B cell (primary cell): ENCODE measurements around the gene ANKRD44. TPM values are rescaled to one million over a fixed set of nuclear protein-coding genes. Genes with fewer than 3 reads are reported as not detected.
"Not testable (repeated sequence)": the region's sequence is repeated elsewhere in the genome, so short reads cannot be mapped to it uniquely, and the experiment has no call there.

Source experiments
- ATAC-seq: fragments of 200-7000 bp; cut with Tn5 transposase; one replicate; pipeline ENCODE4 v1.10.0; 2021; ENCODE audit warnings: low read depth, mild to moderate bottlenecking, moderate number of reproducible peaks, moderate library complexity
- CTCF ChIA-PET: fragments of 350-600 bp; sonication (Branson Sonifier 250); formaldehyde crosslinking; loops from one replicate; lab custom pipeline; 2021; ENCODE audit warnings: antibody characterized with exemption, inconsistent platforms; lab: Charles Lee
- POLR2A ChIA-PET: fragments of 350-600 bp; sonication (Branson Sonifier 250); formaldehyde crosslinking; loops from one replicate; lab custom pipeline; 2021; ENCODE audit warnings: antibody characterized with exemption; lab: Charles Lee
- DNase-seq: peaks from one replicate; pipeline ENCODE4 v3.0.0; 2013
- H2AFZ ChIP-seq: 2 replicates; pipeline ENCODE4 v1.6.1; 2012; ENCODE audit warnings: mild to moderate bottlenecking, low read depth, low read length; ENCODE audit not compliant: insufficient read depth, poor library complexity, severe bottlenecking
- H3K27ac ChIP-seq, 2 donors: 1 replicate in 1 of 2; 2 replicates in 1 of 2; pipeline ENCODE4 v1.5.1; 2012 to 2013; ENCODE audit warnings: low read length in 2 of 2, mild to moderate bottlenecking in 2 of 2, moderate library complexity in 1 of 2
- H3K27me3 ChIP-seq, 4 experiments: fragments of 200-600 bp in 1 of 4; sonication (generic) in 1 of 4; replicated peaks in 1 of 4; 1 replicate in 2 of 4; 2 replicates in 2 of 4; pipeline versions ENCODE4 v1.6.1 to v1.7.0; 2013 to 2016; ENCODE audit warnings: low read length in 3 of 4, mild to moderate bottlenecking in 2 of 4, mixed read lengths in 1 of 4, moderate library complexity in 1 of 4; ENCODE audit not compliant: insufficient read depth in 4 of 4, control insufficient read depth in 3 of 4; ENCODE audit errors: control extremely low read depth in 1 of 4
- H3K36me3 ChIP-seq, 2 experiments: replicated peaks in 1 of 2; 1 replicate in 1 of 2; 2 replicates in 1 of 2; pipeline versions ENCODE4 v1.6.1 to v1.7.1; 2013; ENCODE audit warnings: low read length in 1 of 2; ENCODE audit not compliant: insufficient read depth in 2 of 2, control insufficient read depth in 1 of 2; ENCODE audit errors: control extremely low read depth in 1 of 2, extremely low read depth in 1 of 2
- H3K4me1 ChIP-seq, 2 donors: fragments of 200-600 bp in 1 of 2; sonication (generic) in 1 of 2; 1 replicate in 1 of 2; 2 replicates in 1 of 2; pipeline versions ENCODE4 v1.5.1 to v1.6.1; 2013 to 2017; ENCODE audit warnings: low read length in 2 of 2; ENCODE audit not compliant: control insufficient read depth in 2 of 2, insufficient read depth in 2 of 2
- H3K4me2 ChIP-seq: replicated peaks from 2 replicates; pipeline ENCODE3; 2012; ENCODE audit warnings: mild to moderate bottlenecking, low read depth, low read length; ENCODE audit not compliant: poor library complexity, severe bottlenecking
- H3K4me3 ChIP-seq, 5 experiments: fragments of 200-600 bp in 1 of 5; sonication (generic) in 1 of 5; 1 replicate in 3 of 5; 2 replicates in 2 of 5; pipeline versions ENCODE4 v1.5.1 to v1.7.0; 2011 to 2016; ENCODE audit warnings: low read length in 4 of 5, mild to moderate bottlenecking in 4 of 5, low read depth in 2 of 5, control low read depth in 1 of 5, moderate library complexity in 1 of 5; ENCODE audit not compliant: insufficient read depth in 1 of 5; ENCODE audit errors: control extremely low read depth in 1 of 5, extremely low read depth in 1 of 5
- H3K79me2 ChIP-seq: fragments of 200-600 bp; sonication (generic); one replicate; pipeline ENCODE4 v1.6.0; 2016; ENCODE audit warnings: low read length; ENCODE audit not compliant: control insufficient read depth, insufficient read depth
- H3K9ac ChIP-seq: fragments of 200-600 bp; sonication (generic); 2 replicates; pipeline ENCODE4 v1.6.1; 2017; ENCODE audit warnings: mild to moderate bottlenecking, low read length, moderate library complexity
- H3K9me3 ChIP-seq, 3 donors: one replicate each; pipeline versions ENCODE4 v1.6.1 to v1.7.1; 2013; ENCODE audit warnings: low read length in 2 of 3; ENCODE audit not compliant: control insufficient read depth in 2 of 3, insufficient read depth in 1 of 3; ENCODE audit errors: control extremely low read depth in 1 of 3
- H4K20me1 ChIP-seq: 2 replicates; pipeline ENCODE4 v1.6.0; 2012; ENCODE audit warnings: mild to moderate bottlenecking, low read length; ENCODE audit not compliant: insufficient read depth, control insufficient read depth, poor library complexity, severe bottlenecking
- H3K27ac Mint-ChIP-seq: one replicate; pipeline ENCODE4 v1.8.0; 2021; ENCODE audit warnings: mixed read lengths
- H3K27me3 Mint-ChIP-seq: one replicate; pipeline ENCODE4 v1.8.0; 2021; ENCODE audit warnings: mixed read lengths
- H3K4me1 Mint-ChIP-seq: one replicate; pipeline ENCODE4 v1.8.0; 2021; ENCODE audit warnings: mixed read lengths
- H3K4me3 Mint-ChIP-seq: one replicate; pipeline ENCODE4 v1.8.0; 2021; ENCODE audit warnings: mixed read lengths
- H3K9me3 Mint-ChIP-seq: one replicate; pipeline ENCODE4 v1.8.0; 2022; ENCODE audit warnings: mixed read lengths; ENCODE audit not compliant: insufficient read depth
- CTCF ChIP-seq: fragments of 200-600 bp; IDR thresholded peaks from one replicate; pipeline ENCODE4 v1.8.0; 2022; ENCODE audit warnings: antibody characterized with exemption, mild to moderate bottlenecking
- EZH2 ChIP-seq: IDR thresholded peaks from 2 replicates; pipeline ENCODE4 v1.6.1; 2012; ENCODE audit warnings: borderline replicate concordance, low read depth, mild to moderate bottlenecking, moderate library complexity, low read length; ENCODE audit not compliant: insufficient read depth, poor library complexity, severe bottlenecking
- WGBS: methylation state at CpG from one replicate; pipeline ENCODE4 v1.1.5; 2013; ENCODE audit warnings: missing lambda C conversion rate; ENCODE audit not compliant: insufficient coverage; 5-methylcytosine and 5-hydroxymethylcytosine counted together
- intact Hi-C: fragments of 100-400 bp; cut with micrococcal nuclease; formaldehyde crosslinking; loops from one replicate; pipeline ENCODE4 v1.10.0; 2022
- polyA plus RNA-seq: library from polyadenylated mRNA; depleted of rRNA; stranded (reverse); fragments of >200 nt; gene quantifications from 2 replicates; pipeline ENCODE4 v1.2.3, GENCODE V29; 2012
- total RNA-seq, 2 donors: library from RNA; stranded (reverse); fragments of 120-200 nt in 1 of 2; gene quantifications; 1 replicate in 1 of 2; 2 replicates in 1 of 2; pipeline versions ENCODE4 v1.2.3 to v1.2.4, GENCODE V29; 2013 to 2022

The ANKRD44 gene
- total and polyA plus RNA-seq, 2 donors (not counting 1 experiment from before 2014, with no cell fraction given): 92.6 to 457 TPM

- no peak overlapping the region for H3K4me3 Mint-ChIP-seq
- Histone ChIP-seq H3K9me3 (no peaks in the 10 kb centered on the region), H3K9ac (no peak overlapping the region), H3K4me1 (no peaks in the 10 kb centered on the region), H2AFZ (no peak overlapping the region), H3K4me2 (no peak overlapping the region), H3K36me3 (peaks cover 1 to 34% of the 10 kb centered on the region in 2 experiments), H3K27ac (no peak overlapping the region), H3K79me2 (peaks cover 6% of the 10 kb centered on the region), H3K27me3 (no peaks in the 10 kb centered on the region), H4K20me1 (no peaks in the 10 kb centered on the region), H3K4me3 (no peak overlapping the region)
- CTCF ChIA-PET: no interaction called here
- no peak overlapping the region for H3K27ac Mint-ChIP-seq
- WGBS: no CpG with 5 or more reads among the region's 2 CpGs
- no peaks in the 10 kb centered on the region for H3K27me3 Mint-ChIP-seq
- ATAC-seq (no peak), DNase-seq (no peak)
- POLR2A ChIA-PET: no interaction called here
- H3K4me1 Mint-ChIP-seq: peaks cover 14% of the 10 kb centered on the region
- intact Hi-C loops: loop anchor here (2.0 kb wide), 1 partner anchor 13 kb away; no protein-coding TSS in a partner anchor
- no peaks in the 10 kb centered on the region for H3K9me3 Mint-ChIP-seq
- TF ChIP-seq EZH2: no peak
- TF ChIP-seq CTCF: no peak
Measured at GRCh38 chr2:197069958-197070357, 240.6 kb downstream of the ANKRD44 start.

- H3K27me3 Mint-ChIP-seq, ATAC-seq, intact Hi-C loops, H3K4me1 Mint-ChIP-seq, H3K4me1 ChIP-seq, H2AFZ ChIP-seq, H3K27ac Mint-ChIP-seq, POLR2A ChIA-PET, H3K4me3 Mint-ChIP-seq, H3K27me3 ChIP-seq, H3K9me3 ChIP-seq, H3K79me2 ChIP-seq, CTCF ChIA-PET, DNase-seq, H3K4me2 ChIP-seq, H3K9ac ChIP-seq, H3K9me3 Mint-ChIP-seq, H3K27ac ChIP-seq, H3K4me3 ChIP-seq: not testable (repeated sequence)
- 77% methylated on average over 3 of the region's 3 CpGs for WGBS
- Histone ChIP-seq H3K36me3 (peaks cover 6 to 35% of the 10 kb centered on the region in 2 experiments), H4K20me1 (peaks cover 11% of the 10 kb centered on the region)
Measured at GRCh38 chr2:197062574-197062973, 248.0 kb downstream of the ANKRD44 start.
